22Rv1 (cell line): Measurements from ENCODE around the gene WWOX.

Experiments used
- H3K27ac ChIP-seq: fragments of 450-650 bp; 2 replicates; pipeline ENCODE4 v1.5.1; 2017
- ZFX ChIP-seq: fragments of 450-650 bp; IDR thresholded peaks from 2 replicates; pipeline ENCODE4 v1.6.1; 2017; ENCODE audit warnings: antibody characterized with exemption, borderline replicate concordance
- TF ChIP-seq, protein P1 (sequence below): fragments of 450-650 bp; IDR thresholded peaks from 2 replicates; pipeline ENCODE4 v1.5.1; 2017; ENCODE audit warnings: mild to moderate bottlenecking

WWOX gene

GRCh38 chr16:78897299-78897698, 797.8 kb downstream of the WWOX start:
- no peak overlapping the region for H3K27ac ChIP-seq
- no peak for TF ChIP-seq ZFX
- TF ChIP-seq, protein P1, sequence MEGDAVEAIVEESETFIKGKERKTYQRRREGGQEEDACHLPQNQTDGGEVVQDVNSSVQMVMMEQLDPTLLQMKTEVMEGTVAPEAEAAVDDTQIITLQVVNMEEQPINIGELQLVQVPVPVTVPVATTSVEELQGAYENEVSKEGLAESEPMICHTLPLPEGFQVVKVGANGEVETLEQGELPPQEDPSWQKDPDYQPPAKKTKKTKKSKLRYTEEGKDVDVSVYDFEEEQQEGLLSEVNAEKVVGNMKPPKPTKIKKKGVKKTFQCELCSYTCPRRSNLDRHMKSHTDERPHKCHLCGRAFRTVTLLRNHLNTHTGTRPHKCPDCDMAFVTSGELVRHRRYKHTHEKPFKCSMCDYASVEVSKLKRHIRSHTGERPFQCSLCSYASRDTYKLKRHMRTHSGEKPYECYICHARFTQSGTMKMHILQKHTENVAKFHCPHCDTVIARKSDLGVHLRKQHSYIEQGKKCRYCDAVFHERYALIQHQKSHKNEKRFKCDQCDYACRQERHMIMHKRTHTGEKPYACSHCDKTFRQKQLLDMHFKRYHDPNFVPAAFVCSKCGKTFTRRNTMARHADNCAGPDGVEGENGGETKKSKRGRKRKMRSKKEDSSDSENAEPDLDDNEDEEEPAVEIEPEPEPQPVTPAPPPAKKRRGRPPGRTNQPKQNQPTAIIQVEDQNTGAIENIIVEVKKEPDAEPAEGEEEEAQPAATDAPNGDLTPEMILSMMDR = no peak

- no peak for TF ChIP-seq ZFX
- TF ChIP-seq, protein P1 = no peak
- H3K27ac ChIP-seq = no peak overlapping the region
These were observed 800.8 kb downstream of the WWOX start for GRCh38 chr16:78900044-78900811.

DNA sequence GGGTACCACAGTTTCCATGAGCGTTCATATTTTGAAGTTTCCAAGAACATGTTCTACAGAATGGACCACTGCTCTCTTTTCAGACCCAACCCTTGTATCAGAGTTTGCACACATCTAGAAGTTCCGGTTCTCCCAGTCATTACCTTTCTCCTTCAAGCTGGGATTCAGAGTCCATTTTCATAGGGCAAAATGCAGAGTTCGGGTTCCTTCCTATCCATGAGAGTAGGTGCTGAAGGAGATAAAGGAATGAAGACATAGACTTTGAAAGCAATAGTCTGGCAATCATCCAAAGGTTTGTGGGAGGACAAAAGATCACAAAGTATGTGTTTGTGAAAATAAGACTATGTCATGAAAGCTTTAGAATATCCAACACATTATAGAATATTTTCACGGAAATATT, 801.5 kb downstream of the WWOX start:
- no peak for TF ChIP-seq ZFX
- no peak overlapping the region for H3K27ac ChIP-seq

DNA sequence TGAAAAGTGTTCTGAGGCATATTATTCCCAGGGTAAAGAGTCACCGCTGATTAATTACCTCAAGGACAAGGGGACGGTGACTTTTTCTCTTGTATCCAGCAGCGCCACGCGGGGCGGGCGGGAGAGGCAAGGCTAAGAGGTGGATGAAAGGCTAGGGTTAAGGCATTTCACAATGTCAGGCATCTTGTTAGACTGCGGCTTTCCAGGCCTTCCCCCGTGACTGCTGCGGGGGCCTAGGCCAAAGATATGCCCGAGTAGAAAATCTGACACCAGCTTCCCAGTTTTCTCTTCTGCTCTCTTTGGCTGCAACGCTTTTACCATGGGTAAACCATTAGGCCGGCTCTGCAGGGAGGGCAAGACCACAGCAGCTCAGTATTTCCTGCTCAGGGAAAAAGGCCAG, 802.9 kb downstream of the WWOX start:
- TF ChIP-seq, protein P1 = no peak
- H3K27ac ChIP-seq = no peak overlapping the region

DNA sequence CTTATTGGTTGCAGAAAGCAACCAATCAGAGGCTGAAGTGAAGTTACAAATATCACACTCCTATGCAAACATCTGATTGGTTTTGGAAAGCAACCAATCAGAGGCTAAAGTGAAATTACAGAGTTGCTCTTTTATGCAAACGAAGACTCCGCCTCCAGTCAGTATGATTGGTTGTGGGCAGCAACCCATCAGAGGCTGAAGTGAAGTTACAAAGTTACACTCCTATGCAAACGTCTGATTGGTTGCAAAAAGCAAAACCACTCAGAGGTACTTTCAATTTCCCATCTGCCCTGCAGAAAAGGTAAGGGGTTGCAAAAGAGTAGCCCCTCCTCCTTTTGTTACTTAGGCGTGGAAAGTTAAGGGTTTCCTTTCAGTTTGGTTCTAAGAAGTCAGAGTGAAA, 803.8 kb downstream of the WWOX start:
- no peak for TF ChIP-seq ZFX
- TF ChIP-seq, protein P1 = no peak
- no peak overlapping the region for H3K27ac ChIP-seq

DNA sequence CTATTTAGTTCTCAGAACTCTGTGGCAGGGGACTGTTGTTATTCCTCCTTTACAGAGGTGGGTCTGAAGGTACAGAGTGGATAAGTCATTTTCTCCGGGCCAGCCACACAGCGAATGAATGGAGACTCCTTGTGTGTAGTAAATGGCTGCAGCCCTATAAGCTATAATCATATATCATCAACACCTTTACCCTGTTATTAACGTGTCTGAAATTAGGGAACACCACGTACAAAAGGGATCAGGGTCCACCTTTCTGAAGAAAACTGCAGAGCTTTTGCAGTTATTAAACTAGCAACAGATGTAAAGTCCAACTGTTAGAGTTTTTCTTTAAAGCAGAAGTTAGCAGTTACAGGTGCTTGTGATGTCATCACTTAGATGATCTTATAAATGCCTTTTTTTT, 804.4 kb downstream of the WWOX start:
- no peak overlapping the region for H3K27ac ChIP-seq
- no peak for TF ChIP-seq ZFX
- TF ChIP-seq, protein P1 = no peak

GRCh38 chr16:78906135-78906534, 806.7 kb downstream of the WWOX start:
- H3K27ac ChIP-seq = no peak overlapping the region
- TF ChIP-seq, protein P1 = no peak
- no peak for TF ChIP-seq ZFX

DNA sequence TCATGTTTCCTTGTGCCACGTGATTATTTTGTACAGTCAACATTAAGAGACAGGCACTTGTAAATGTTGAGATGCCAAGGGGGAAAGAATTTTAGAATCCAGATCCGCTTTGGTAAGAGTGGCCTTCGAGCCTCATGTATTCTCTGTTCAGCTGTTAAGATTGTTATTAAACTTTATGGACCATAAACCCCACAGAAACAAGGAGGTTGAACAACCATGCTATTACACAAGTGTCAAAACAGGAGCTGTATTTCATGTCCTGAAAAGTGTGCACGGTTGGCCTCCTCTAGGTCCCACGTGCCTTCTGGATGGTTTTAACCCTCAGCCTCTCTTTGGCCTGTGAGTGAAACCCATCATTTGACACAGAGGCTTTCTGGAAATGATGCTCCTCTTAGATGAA, 809.8 kb downstream of the WWOX start:
- TF ChIP-seq, protein P1 = no peak
- no peak for TF ChIP-seq ZFX
- H3K27ac ChIP-seq = no peak overlapping the region
